ENCODE measurements around the gene GBP1. TPM values are rescaled to one million over a fixed set of nuclear protein-coding genes. Genes with fewer than 3 reads are reported as not detected.

Gene GBP1
- total and polyA plus RNA-seq, 2 of the 8 experiments (the other 6 are each of a cell fraction or from before 2014, with no cell fraction given) = not detected

GRCh38 chr1:89023026-89023425 is 42.0 kb downstream of the GBP1 start:
- Histone ChIP-seq H3K4me3 (ENCODE audit: extremely low read depth in 1 of 4, insufficient read depth in 2 of 4, low read depth in 3 of 4, low read length in 4 of 4) (no peak overlapping the region), H3K27ac (ENCODE audit: low read depth, low read length) (no peak overlapping the region), H3K23me2 (ENCODE audit: low read depth, low read length) (no peaks in the 10 kb centered on the region), H3K23ac (ENCODE audit: insufficient read length) (no peak overlapping the region), H3K4me2 (ENCODE audit: insufficient read depth in 1 of 2, low read depth in 2 of 2, low read length in 2 of 2) (no peak overlapping the region), H3K4ac (replicated peaks; ENCODE audit: insufficient read length, low read depth, low read length) (no peak overlapping the region), H2BK12ac (ENCODE audit: low read depth, low read length) (no peak overlapping the region), H2AK5ac (ENCODE audit: low read depth, low read length) (no peak overlapping the region), H3K56ac (replicated peaks; ENCODE audit: insufficient read length, low read depth, low read length) (no peak overlapping the region), H2BK5ac (ENCODE audit: low read depth, low read length) (no peak overlapping the region), H2BK15ac (ENCODE audit: low read length) (no peak overlapping the region), H3K9me3 (ENCODE audit: insufficient read depth in 2 of 2, low read depth in 1 of 2, low read length in 1 of 2) (no peaks in the 10 kb centered on the region), H4K20me1 (replicated peaks in 1 of 2; ENCODE audit: control insufficient read depth in 1 of 2, insufficient read depth in 2 of 2, low read length in 2 of 2) (no peaks in the 10 kb centered on the region), H3K14ac (ENCODE audit: insufficient read length) (no peak overlapping the region), H4K91ac (replicated peaks; ENCODE audit: insufficient read length, low read length) (no peak overlapping the region), H3K9ac (replicated peaks in 1 of 4; ENCODE audit: extremely low read depth in 1 of 4, low read depth in 3 of 4, low read length in 3 of 4) (peak overlapping the region in 1 of 4 experiments; percentile 49; a peak in 1 of 7 replicates), H2BK120ac (replicated peaks; ENCODE audit: low read depth, low read length) (no peak overlapping the region), H3K79me1 (ENCODE audit: low read depth, low read length) (no peaks in the 10 kb centered on the region), H3K36me3 (ENCODE audit: control insufficient read depth in 2 of 4, insufficient read depth in 4 of 4, low read length in 3 of 4) (no peaks in the 10 kb centered on the region), H2AFZ (ENCODE audit: low read length) (no peak overlapping the region), H3K4me1 (replicated peaks in 1 of 4; ENCODE audit: control insufficient read depth in 3 of 4, insufficient read depth in 4 of 4, low read length in 3 of 4) (peaks cover 0 to 2% (median 0%) of the 10 kb centered on the region in 4 experiments; a peak in 3 of 7 replicates), H4K5ac (ENCODE audit: insufficient read length, low read depth, low read length) (no peak overlapping the region), H3K18ac (ENCODE audit: extremely low read depth, low read length) (no peak overlapping the region), H2BK20ac (ENCODE audit: low read length) (no peak overlapping the region), H3K27me3 (replicated peaks in 1 of 4; ENCODE audit: control insufficient read depth in 3 of 4, extremely low read depth in 1 of 4, insufficient read depth in 3 of 4, low read length in 3 of 4) (no peaks in the 10 kb centered on the region), H4K8ac (ENCODE audit: extremely low read depth, insufficient read depth, low read length) (no peak overlapping the region), H3K79me2 (ENCODE audit: control insufficient read depth in 1 of 2, insufficient read depth in 2 of 2, low read length in 2 of 2) (no peaks in the 10 kb centered on the region)
- POLR2A ChIA-PET (ENCODE audit: partially characterized antibody) = no interaction called here
- CTCF ChIA-PET (ENCODE audit: partially characterized antibody) = interaction anchor here (0.6 kb wide), 1 partner anchor 420 kb away, joined by 3 read pairs; no protein-coding TSS in a partner anchor
- no peak for FAIRE-seq
- DNase-seq (ENCODE audit: low read depth in 1 of 2, low spot score in 2 of 2) = no peak
- TF ChIP-seq YY1 (IDR thresholded peaks at IDR 0.05; ENCODE audit: low read depth, low read length) (no peak), SP1 (IDR thresholded peaks at IDR 0.05; ENCODE audit: low read depth, low read length) (no peak), RFX5 (IDR thresholded peaks at IDR 0.05; ENCODE audit: borderline replicate concordance, low read depth, low read length) (no peak), SP2 (IDR thresholded peaks at IDR 0.05; ENCODE audit: low read length) (no peak), SIRT6 (IDR thresholded peaks at IDR 0.05; ENCODE audit: low read length) (no peak), SUZ12 (IDR thresholded peaks at IDR 0.05; ENCODE audit: low read length) (no peak), RBBP5 (IDR thresholded peaks at IDR 0.05; ENCODE audit: borderline replicate concordance, low read depth, low read length) (no peak)
